Esophagus squamous epithelium (tissue), 4 donors: ENCODE data around the gene PTPN18.

Source experiments
- CTCF ChIP-seq, 6 experiments: fragments of 450-650 bp in 4 of 6; fragments of 200-600 bp in 2 of 6; sonication (generic) in 2 of 6; IDR thresholded peaks; one replicate each; pipeline ENCODE4 v1.5.1; 2016 to 2019; ENCODE audit warnings: antibody characterized with exemption in 6 of 6, mild to moderate bottlenecking in 4 of 6, moderate library complexity in 4 of 6
- POLR2A ChIP-seq, 4 donors: fragments of 450-650 bp; IDR thresholded peaks; one replicate each; pipeline ENCODE4 v1.6.1; 2017; ENCODE audit warnings: antibody characterized with exemption in 4 of 4, mild to moderate bottlenecking in 4 of 4, moderate library complexity in 3 of 4

- TF ChIP-seq CTCF (IDR thresholded peaks at IDR 0.05) (no peak), POLR2A (IDR thresholded peaks at IDR 0.05) (no peak)
Observed at GRCh38 chr2:130391872-130392670, 36.2 kb downstream of the PTPN18 start.
